ENCODE data around the gene NFATC1.

NFATC1 gene

GRCh38 chr18:79400091-79400590 lies 4.4 kb downstream of the NFATC1 start:
- H3K4me3 Mint-ChIP-seq = peak overlapping the region; percentile 81
- peaks cover 63% of the 10 kb centered on the region for H3K4me1 Mint-ChIP-seq
- H3K36me3 Mint-ChIP-seq = peaks cover 26% of the 10 kb centered on the region
- peak; percentile 82 for DNase-seq
- H3K27me3 Mint-ChIP-seq = peaks cover 13% of the 10 kb centered on the region
- CTCF ChIA-PET = no interaction called here
- H3K9me3 Mint-ChIP-seq = no peaks in the 10 kb centered on the region
- H3K27ac Mint-ChIP-seq = no peak overlapping the region

GRCh38 chr18:79400591-79401381 lies 5.1 kb downstream of the NFATC1 start:
- H3K4me3 Mint-ChIP-seq = peak overlapping the region; percentile 89
- peaks cover 28% of the 10 kb centered on the region for H3K36me3 Mint-ChIP-seq
- DNase-seq = peak; percentile 83
- H3K4me1 Mint-ChIP-seq = peaks cover 69% of the 10 kb centered on the region
- H3K27me3 Mint-ChIP-seq = peaks cover 10% of the 10 kb centered on the region
- peak overlapping the region; percentile 92 for H3K27ac Mint-ChIP-seq
- no peaks in the 10 kb centered on the region for H3K9me3 Mint-ChIP-seq
- CTCF ChIA-PET = no interaction called here

DNA sequence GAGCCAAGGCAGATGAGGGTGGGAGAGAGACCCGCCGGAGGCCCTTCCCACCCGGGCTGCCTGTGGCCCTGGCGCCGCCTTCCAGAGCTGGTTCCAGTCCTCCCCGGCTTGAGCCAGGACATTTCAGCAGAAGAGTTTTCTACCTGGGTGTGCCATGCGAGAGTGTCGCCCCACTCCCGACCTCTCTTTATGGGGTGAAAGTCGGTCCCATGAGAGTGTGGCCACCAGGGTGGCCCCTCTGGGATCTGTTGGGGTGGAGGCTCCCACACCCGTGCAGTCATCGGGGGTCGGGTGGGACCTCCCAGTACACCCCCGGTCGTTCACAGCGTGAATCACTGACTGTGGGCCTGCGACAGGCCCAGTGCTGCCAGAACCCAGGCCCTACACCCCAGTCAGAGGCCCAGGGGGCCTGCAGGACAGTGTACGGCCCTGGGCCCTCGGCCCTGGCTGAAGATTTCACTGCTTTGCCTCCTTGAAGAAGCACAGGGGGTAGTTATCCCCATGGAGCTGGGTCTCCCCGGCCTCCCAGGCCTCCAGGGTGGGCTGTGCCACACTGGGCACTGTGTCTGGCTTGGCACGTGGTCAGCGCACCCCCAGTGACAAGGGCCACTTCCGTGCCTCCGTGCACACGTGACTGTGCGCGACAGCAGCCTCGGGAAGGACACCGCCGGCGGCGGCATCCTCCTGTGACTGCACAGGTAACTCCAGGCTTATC lies 5.9 kb downstream of the NFATC1 start:
- Mint-ChIP-seq H3K9me3 (no peaks in the 10 kb centered on the region), H3K4me3 (peak overlapping the region; percentile 89), H3K4me1 (peaks cover 76% of the 10 kb centered on the region), H3K36me3 (peaks cover 37% of the 10 kb centered on the region), H3K27me3 (peaks cover 2% of the 10 kb centered on the region), H3K27ac (peak overlapping the region; percentile 92)
- no peak for DNase-seq
- CTCF ChIA-PET = interaction anchor here (0.9 kb wide), 1 partner anchor 122 kb away, joined by 4 read pairs; no protein-coding TSS in a partner anchor

GRCh38 chr18:79402209-79402576 lies 6.5 kb downstream of the NFATC1 start:
- CTCF ChIA-PET = interaction anchor here (0.8 to 0.9 kb wide), 2 partner anchors 9 to 122 kb away, joined by 4 to 5 read pairs; no protein-coding TSS in a partner anchor
- DNase-seq = no peak
- Mint-ChIP-seq H3K27me3 (no peaks in the 10 kb centered on the region), H3K27ac (peak overlapping the region; percentile 92), H3K36me3 (peaks cover 39% of the 10 kb centered on the region), H3K9me3 (no peaks in the 10 kb centered on the region), H3K4me1 (peaks cover 74% of the 10 kb centered on the region), H3K4me3 (peak overlapping the region; percentile 89)

GRCh38 chr18:79402977-79403722 lies 7.4 kb downstream of the NFATC1 start:
- Mint-ChIP-seq H3K36me3 (peaks cover 43% of the 10 kb centered on the region), H3K9me3 (no peaks in the 10 kb centered on the region), H3K4me3 (peak overlapping the region; percentile 89), H3K4me1 (peaks cover 70% of the 10 kb centered on the region), H3K27ac (peak overlapping the region; percentile 92), H3K27me3 (no peaks in the 10 kb centered on the region)
- CTCF ChIA-PET = interaction anchor here (0.8 to 1.2 kb wide), 3 partner anchors 10 to 275 kb away, joined by 3 to 5 read pairs (median 4); no protein-coding TSS in a partner anchor
- DNase-seq = peak; percentile 57

- no peaks in the 10 kb centered on the region for H3K9me3 Mint-ChIP-seq
- H3K27ac Mint-ChIP-seq = peak overlapping the region; percentile 92
- DNase-seq = no peak
- peaks cover 41% of the 10 kb centered on the region for H3K36me3 Mint-ChIP-seq
- H3K4me1 Mint-ChIP-seq = peaks cover 62% of the 10 kb centered on the region
- CTCF ChIA-PET = interaction anchor here (1.2 kb wide), 1 partner anchor 274 kb away, joined by 3 read pairs; no protein-coding TSS in a partner anchor
- H3K27me3 Mint-ChIP-seq = no peaks in the 10 kb centered on the region
- peak overlapping the region; percentile 89 for H3K4me3 Mint-ChIP-seq
Observed at GRCh38 chr18:79403723-79404566, 8.2 kb downstream of the NFATC1 start.

DNA sequence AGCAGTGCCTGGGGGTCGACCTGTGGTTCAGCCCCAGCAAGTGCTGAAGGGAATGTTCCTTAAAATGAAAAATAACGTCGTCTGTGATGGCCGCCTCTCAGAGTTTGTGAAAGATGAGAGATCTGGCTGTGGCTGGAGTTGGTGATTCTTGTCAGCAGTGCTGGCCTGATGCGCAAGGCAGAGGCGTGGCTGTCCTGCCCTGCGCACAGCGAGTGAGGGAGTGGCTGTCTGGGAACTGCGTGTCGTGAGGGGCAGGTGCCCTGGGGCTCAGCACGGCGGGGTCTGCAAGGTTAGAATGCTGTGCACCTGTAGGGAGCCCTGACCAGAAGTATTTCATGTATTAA lies 8.8 kb downstream of the NFATC1 start:
- peaks cover 40% of the 10 kb centered on the region for H3K36me3 Mint-ChIP-seq
- no peaks in the 10 kb centered on the region for H3K9me3 Mint-ChIP-seq
- CTCF ChIA-PET = interaction anchor here (1.2 kb wide), 1 partner anchor 273 kb away, joined by 3 read pairs; no protein-coding TSS in a partner anchor
- no peak for DNase-seq
- H3K27ac Mint-ChIP-seq = peak overlapping the region; percentile 92
- peak overlapping the region; percentile 89 for H3K4me3 Mint-ChIP-seq
- H3K27me3 Mint-ChIP-seq = no peaks in the 10 kb centered on the region
- peaks cover 60% of the 10 kb centered on the region for H3K4me1 Mint-ChIP-seq

- DNase-seq = peak; percentile 35
- CTCF ChIA-PET = interaction anchor here (1.0 to 1.5 kb wide), 2 partner anchors 24 to 117 kb away, joined by 3 read pairs; no protein-coding TSS in a partner anchor
- H3K9me3 Mint-ChIP-seq = no peaks in the 10 kb centered on the region
- peaks cover 60% of the 10 kb centered on the region for H3K4me1 Mint-ChIP-seq
- H3K27ac Mint-ChIP-seq = peak overlapping the region; percentile 92
- H3K4me3 Mint-ChIP-seq = peak overlapping the region; percentile 89
- no peaks in the 10 kb centered on the region for H3K27me3 Mint-ChIP-seq
- H3K36me3 Mint-ChIP-seq = peaks cover 40% of the 10 kb centered on the region
Observed at GRCh38 chr18:79405019-79405780, 9.5 kb downstream of the NFATC1 start.

GRCh38 chr18:79405781-79406575 lies 10.2 kb downstream of the NFATC1 start:
- H3K4me3 Mint-ChIP-seq = peak overlapping the region; percentile 89
- no peaks in the 10 kb centered on the region for H3K9me3 Mint-ChIP-seq
- peak; percentile 95 for DNase-seq
- H3K27me3 Mint-ChIP-seq = no peaks in the 10 kb centered on the region
- CTCF ChIA-PET = interaction anchor here (1.0 to 1.5 kb wide), 2 partner anchors 25 to 117 kb away, joined by 3 read pairs; no protein-coding TSS in a partner anchor
- peaks cover 59% of the 10 kb centered on the region for H3K4me1 Mint-ChIP-seq
- H3K36me3 Mint-ChIP-seq = peaks cover 39% of the 10 kb centered on the region
- peak overlapping the region; percentile 92 for H3K27ac Mint-ChIP-seq

- Mint-ChIP-seq H3K4me1 (peaks cover 52% of the 10 kb centered on the region), H3K27ac (peak overlapping the region; percentile 92), H3K9me3 (no peaks in the 10 kb centered on the region), H3K4me3 (peak overlapping the region; percentile 89), H3K36me3 (peaks cover 35% of the 10 kb centered on the region), H3K27me3 (no peaks in the 10 kb centered on the region)
- CTCF ChIA-PET = interaction anchor here (1.5 kb wide), 1 partner anchor 26 kb away, joined by 3 read pairs; no protein-coding TSS in a partner anchor
- no peak for DNase-seq
Observed at GRCh38 chr18:79406708-79407107, 11.0 kb downstream of the NFATC1 start.

DNA sequence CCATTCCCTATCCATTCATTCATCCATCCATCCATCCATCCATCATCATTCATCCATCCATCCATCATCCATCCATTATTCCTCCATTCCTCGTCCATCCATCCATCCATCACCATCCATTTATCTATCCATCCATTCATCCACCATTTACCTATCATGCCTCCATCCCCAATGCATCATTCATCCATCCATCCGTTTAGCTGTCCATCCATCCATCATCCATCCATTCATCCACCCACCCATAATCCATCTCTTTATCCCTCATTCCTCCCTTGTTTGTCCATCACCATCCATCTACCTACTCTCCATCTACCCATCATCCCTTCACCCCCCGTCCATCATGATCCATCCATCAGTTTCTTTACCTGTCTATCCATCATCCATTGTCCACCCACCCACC lies 13.6 kb downstream of the NFATC1 start:
- H3K4me1 Mint-ChIP-seq = peaks cover 26% of the 10 kb centered on the region
- peaks cover 35% of the 10 kb centered on the region for H3K36me3 Mint-ChIP-seq
- CTCF ChIA-PET = no interaction called here

GRCh38 chr18:79410171-79410641 lies 14.5 kb downstream of the NFATC1 start:
- Mint-ChIP-seq H3K4me1 (peaks cover 17% of the 10 kb centered on the region), H3K4me3 (no peak overlapping the region), H3K27me3 (no peaks in the 10 kb centered on the region), H3K9me3 (no peaks in the 10 kb centered on the region), H3K36me3 (peaks cover 30% of the 10 kb centered on the region), H3K27ac (no peak overlapping the region)
- CTCF ChIA-PET = no interaction called here
- no peak for DNase-seq

More for the DNA sequence above, 13.6 kb downstream of the NFATC1 start:
- H3K27me3 Mint-ChIP-seq = no peaks in the 10 kb centered on the region
- no peak overlapping the region for H3K4me3 Mint-ChIP-seq
- no peak for DNase-seq
- no peak overlapping the region for H3K27ac Mint-ChIP-seq
- H3K9me3 Mint-ChIP-seq = no peaks in the 10 kb centered on the region
